GM12878 (cell line): Measurements from ENCODE around the gene ZNF304. TPM values are rescaled to one million over a fixed set of nuclear protein-coding genes. Genes with fewer than 3 reads are reported as not detected.

Source experiments
- ATF3 ChIP-seq: IDR thresholded peaks from 2 replicates; pipeline ENCODE4 v1.6.1; 2011; ENCODE audit warnings: low read depth, mild to moderate bottlenecking, low read length, moderate library complexity, borderline replicate concordance; ENCODE audit errors: extremely low read depth
- BCL3 ChIP-seq: IDR thresholded peaks from 2 replicates; pipeline ENCODE4 v1.6.1; 2011; ENCODE audit warnings: borderline replicate concordance, low read depth, mild to moderate bottlenecking, moderate library complexity, low read length; ENCODE audit not compliant: insufficient read depth, poor library complexity, severe bottlenecking
- CBX3 ChIP-seq: fragments of 200-600 bp; sonication (generic); IDR thresholded peaks from 2 replicates; pipeline ENCODE4 v1.6.1; 2016; ENCODE audit warnings: low read depth, borderline replicate concordance
- CBX5 ChIP-seq: sonication (generic); IDR thresholded peaks from 2 replicates; pipeline ENCODE4 v1.6.1; 2016; ENCODE audit warnings: low read depth, moderate library complexity, mild to moderate bottlenecking, inconsistent platforms
- ELK1 ChIP-seq: IDR thresholded peaks from 2 replicates; pipeline ENCODE4 v1.6.1; 2012; ENCODE audit warnings: low read depth, low read length, improper control_type of control experiment
- ESRRA ChIP-seq: IDR thresholded peaks from 2 replicates; pipeline ENCODE4 v1.6.1; 2012; ENCODE audit warnings: mild to moderate bottlenecking, low read length, improper control_type of control experiment
- FOS ChIP-seq: IDR thresholded peaks from 3 replicates; pipeline ENCODE4 v1.6.1; 2011; ENCODE audit warnings: borderline replicate concordance; ENCODE audit not compliant: insufficient read length; ENCODE audit errors: extremely low read depth
- IKZF1 ChIP-seq: fragments of 450-650 bp; conservative IDR thresholded peaks from 2 replicates; pipeline ENCODE4 v1.6.1; 2017; ENCODE audit warnings: antibody characterized with exemption, mild to moderate bottlenecking
- IKZF2 ChIP-seq, 2 experiments: fragments of 450-650 bp; IDR thresholded peaks; 2 replicates each; pipeline ENCODE4 v1.6.1; 2017; ENCODE audit warnings: mild to moderate bottlenecking in 2 of 2, moderate library complexity in 2 of 2
- MTA3 ChIP-seq: IDR thresholded peaks from 2 replicates; pipeline ENCODE4 v1.6.1; 2012; ENCODE audit warnings: low read length, inconsistent platforms, borderline replicate concordance
- MYB ChIP-seq: fragments of 150-350 bp; IDR thresholded peaks from 2 replicates; pipeline ENCODE4 v1.6.1; 2014; ENCODE audit warnings: mild to moderate bottlenecking, low read depth, low read length, borderline replicate concordance
- PAX5 ChIP-seq: IDR thresholded peaks from 2 replicates; pipeline ENCODE4 v1.6.1; 2011; ENCODE audit warnings: low read depth, low read length, borderline replicate concordance
- POLR2AphosphoS5 ChIP-seq: IDR thresholded peaks from 2 replicates; pipeline ENCODE4 v1.6.1; 2011; ENCODE audit warnings: mild to moderate bottlenecking, low read length, inconsistent platforms
- SREBF2 ChIP-seq: IDR thresholded peaks from 2 replicates; pipeline ENCODE4 v1.6.1; 2012; ENCODE audit warnings: mild to moderate bottlenecking, low read length
- TCF12 ChIP-seq: IDR thresholded peaks from 2 replicates; pipeline ENCODE4 v1.6.1; 2011; ENCODE audit warnings: low read depth, mild to moderate bottlenecking, low read length
- YY1 ChIP-seq: IDR thresholded peaks from 2 replicates; pipeline ENCODE4 v1.6.1; 2011; ENCODE audit warnings: low read depth, mild to moderate bottlenecking, low read length
- ZBTB4 ChIP-seq: fragments of 450-650 bp; formaldehyde crosslinking; IDR thresholded peaks from 2 replicates; pipeline ENCODE4 v1.4.0; 2022; ENCODE audit warnings: mild to moderate bottlenecking, moderate library complexity
- ZNF207 ChIP-seq: fragments of 450-650 bp; IDR thresholded peaks from 2 replicates; pipeline ENCODE4 v1.6.1; 2014; ENCODE audit warnings: antibody characterized with exemption, mild to moderate bottlenecking, borderline replicate concordance
- polyA plus RNA-seq, 11 experiments: library from polyadenylated mRNA; depleted of rRNA in 4 of 11; unstranded in 6 of 11; stranded (reverse) in 5 of 11; fragments of >200 nt; fragmentation: Nextera tagmentation in 4 of 11; fragmentation: Illumina TruSeq in 1 of 11; extraction: Ambion mirVana in 4 of 11; extraction: Trizol in 1 of 11; gene quantifications; 1 replicate in 1 of 11; 2 replicates in 10 of 11; pipeline versions ENCODE4 v1.2.1 to v1.2.3, GENCODE V29; 2011 to 2016; ENCODE audit warnings: inconsistent platforms in 2 of 11, missing spikeins in 2 of 11, low read depth in 1 of 11
- total RNA-seq, 4 experiments: library from RNA; depleted of rRNA in 3 of 4; stranded (reverse); fragments of >200 nt in 3 of 4; fragmentation: Illumina TruSeq in 1 of 4; extraction: Trizol in 1 of 4; gene quantifications; 2 replicates each; pipeline versions ENCODE4 v1.2.1 to v1.2.3, GENCODE V29; 2013 to 2021
- TF ChIP-seq, protein P1 (sequence below): fragments of 150-350 bp; IDR thresholded peaks from 2 replicates; pipeline ENCODE4 v1.6.1; 2014; ENCODE audit warnings: mild to moderate bottlenecking, low read depth, low read length
- TF ChIP-seq, protein P2 (sequence below): IDR thresholded peaks from 2 replicates; pipeline ENCODE4 v1.6.1; 2012; ENCODE audit warnings: low read length, inconsistent platforms

The ZNF304 gene
- total and polyA plus RNA-seq, 10 of the 15 experiments (the other 5 are each of a cell fraction or from before 2014, with no cell fraction given): 1.1 to 11.6 (median 6.9) TPM

DNA sequence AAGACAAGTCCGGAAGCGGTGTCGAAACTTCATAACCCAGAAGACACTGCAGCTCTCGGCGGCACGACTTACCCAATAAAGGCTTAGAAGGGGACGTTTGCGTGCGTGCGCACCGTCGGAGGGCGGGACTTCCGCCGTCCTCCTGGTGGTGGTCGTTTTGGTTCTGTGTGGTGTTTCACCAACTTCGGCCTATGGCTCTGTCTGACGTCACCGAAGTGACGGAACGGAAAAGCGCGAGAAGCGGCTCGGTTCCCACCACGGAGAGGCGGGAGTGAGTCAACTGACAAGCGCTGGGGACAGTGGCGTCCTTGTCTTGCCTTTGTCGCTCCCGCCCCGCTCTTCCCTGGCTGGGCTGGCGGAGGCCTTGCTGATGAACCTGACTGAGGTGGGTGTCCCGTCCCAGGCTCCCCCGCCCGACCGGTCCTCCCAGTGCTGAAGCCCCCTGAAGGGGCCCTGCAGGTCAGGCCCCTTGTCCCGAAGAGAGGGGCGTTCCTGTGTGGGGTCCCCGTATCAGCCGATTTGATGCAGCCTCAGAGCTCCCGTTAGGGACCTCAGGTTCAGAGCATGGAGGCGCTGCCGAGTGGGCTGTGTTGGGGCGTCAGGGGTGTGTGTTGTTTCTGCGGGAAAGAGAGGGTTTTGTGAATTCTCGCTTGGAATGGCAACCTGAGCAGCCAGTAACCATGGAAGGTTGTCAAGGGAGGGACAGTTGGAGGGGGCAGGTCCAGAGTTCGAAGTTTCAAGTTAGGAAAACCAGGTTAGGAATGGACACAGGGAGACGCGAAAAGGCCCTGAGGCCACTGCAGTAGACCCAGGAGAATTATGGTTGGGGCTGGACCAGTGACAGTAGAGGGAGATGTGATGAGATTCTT lies 38.9 kb downstream of the ZNF304 start, which contains the start of gene ZNF548 (continued):
- TF ChIP-seq PAX5 (0 out of 2 replicates have a peak, but pooled peaks have one; percentile 7), TCF12 (0 out of 2 replicates have a peak, but pooled peaks have one; percentile 12), MYB (no peak), ATF3 (no peak), IKZF1 (peak; percentile 95), ELK1 (peak; percentile 99), BCL3 (no peak), ZBTB4 (no peak), SREBF2 (no peak), CBX3 (no peak), CBX5 (no peak), POLR2AphosphoS5 (peak; percentile 71; the same call in 1 of the 2 replicates), IKZF2 (IDR thresholded peaks at IDR 0.05) (no peak), ZNF207 (no peak), YY1 (peak; percentile 52; the same call in 1 of the 2 replicates), MTA3 (no peak; the same call in 1 of the 2 replicates), FOS (no peak), ESRRA (peak; percentile 31; the same call in 1 of the 2 replicates)
- TF ChIP-seq, protein P1, sequence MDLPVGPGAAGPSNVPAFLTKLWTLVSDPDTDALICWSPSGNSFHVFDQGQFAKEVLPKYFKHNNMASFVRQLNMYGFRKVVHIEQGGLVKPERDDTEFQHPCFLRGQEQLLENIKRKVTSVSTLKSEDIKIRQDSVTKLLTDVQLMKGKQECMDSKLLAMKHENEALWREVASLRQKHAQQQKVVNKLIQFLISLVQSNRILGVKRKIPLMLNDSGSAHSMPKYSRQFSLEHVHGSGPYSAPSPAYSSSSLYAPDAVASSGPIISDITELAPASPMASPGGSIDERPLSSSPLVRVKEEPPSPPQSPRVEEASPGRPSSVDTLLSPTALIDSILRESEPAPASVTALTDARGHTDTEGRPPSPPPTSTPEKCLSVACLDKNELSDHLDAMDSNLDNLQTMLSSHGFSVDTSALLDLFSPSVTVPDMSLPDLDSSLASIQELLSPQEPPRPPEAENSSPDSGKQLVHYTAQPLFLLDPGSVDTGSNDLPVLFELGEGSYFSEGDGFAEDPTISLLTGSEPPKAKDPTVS: no peak
- TF ChIP-seq, protein P2, sequence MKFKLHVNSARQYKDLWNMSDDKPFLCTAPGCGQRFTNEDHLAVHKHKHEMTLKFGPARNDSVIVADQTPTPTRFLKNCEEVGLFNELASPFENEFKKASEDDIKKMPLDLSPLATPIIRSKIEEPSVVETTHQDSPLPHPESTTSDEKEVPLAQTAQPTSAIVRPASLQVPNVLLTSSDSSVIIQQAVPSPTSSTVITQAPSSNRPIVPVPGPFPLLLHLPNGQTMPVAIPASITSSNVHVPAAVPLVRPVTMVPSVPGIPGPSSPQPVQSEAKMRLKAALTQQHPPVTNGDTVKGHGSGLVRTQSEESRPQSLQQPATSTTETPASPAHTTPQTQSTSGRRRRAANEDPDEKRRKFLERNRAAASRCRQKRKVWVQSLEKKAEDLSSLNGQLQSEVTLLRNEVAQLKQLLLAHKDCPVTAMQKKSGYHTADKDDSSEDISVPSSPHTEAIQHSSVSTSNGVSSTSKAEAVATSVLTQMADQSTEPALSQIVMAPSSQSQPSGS: peak; percentile 74; the same call in 1 of the 2 replicates
